GM23338 (cell line): ENCODE results near the gene NFATC3. TPM values are rescaled to one million over a fixed set of nuclear protein-coding genes. Genes with fewer than 3 reads are reported as not detected.

ENCODE experiments used
- ATAC-seq: fragments of 200-7000 bp; cut with Tn5 transposase; 3 replicates; pipeline ENCODE4 v1.9.1; 2020
- DNase-seq: peaks from one replicate; pipeline ENCODE4 v3.0.0-alpha.2; 2015; ENCODE audit warnings: low spot score
- H2AFZ ChIP-seq: fragments of 200-600 bp; sonication (generic); 2 replicates; pipeline ENCODE4 v1.8.0; 2016; ENCODE audit warnings: antibody characterized with exemption, mild to moderate bottlenecking, moderate library complexity
- H3F3A ChIP-seq: fragments of 200-600 bp; sonication (generic); replicated peaks from 2 replicates; pipeline ENCODE4 v1.8.0; 2017; ENCODE audit warnings: antibody characterized with exemption, mixed run types, low read depth
- H3K27ac ChIP-seq: fragments of 200-600 bp; sonication (generic); 2 replicates; pipeline ENCODE4 v1.6.1; 2016; ENCODE audit warnings: low read depth
- H3K27me3 ChIP-seq: fragments of 200-600 bp; sonication (generic); 2 replicates; pipeline ENCODE4 v1.8.0; 2016; ENCODE audit warnings: mild to moderate bottlenecking, mixed run types, moderate library complexity; ENCODE audit not compliant: insufficient read depth
- H3K36me3 ChIP-seq: fragments of 200-600 bp; sonication (generic); 2 replicates; pipeline ENCODE4 v1.8.0; 2016; ENCODE audit warnings: mild to moderate bottlenecking; ENCODE audit not compliant: insufficient read depth
- H3K4me1 ChIP-seq: fragments of 200-600 bp; sonication (generic); 2 replicates; pipeline ENCODE4 v1.8.0; 2016; ENCODE audit warnings: mild to moderate bottlenecking, moderate library complexity; ENCODE audit not compliant: insufficient read depth
- H3K4me2 ChIP-seq: fragments of 200-600 bp; sonication (generic); 2 replicates; pipeline ENCODE4 v1.7.1; 2017; ENCODE audit warnings: mixed run types
- H3K4me3 ChIP-seq: fragments of 200-600 bp; sonication (generic); 2 replicates; pipeline ENCODE4 v1.6.1; 2016; ENCODE audit warnings: mixed run types
- H3K79me2 ChIP-seq: fragments of 200-600 bp; sonication (generic); replicated peaks from 2 replicates; pipeline ENCODE4 v1.8.0; 2017; ENCODE audit warnings: mild to moderate bottlenecking; ENCODE audit not compliant: insufficient read depth
- H3K9me2 ChIP-seq: fragments of 200-600 bp; sonication (generic); 2 replicates; pipeline ENCODE4 v1.8.0; 2017; ENCODE audit not compliant: insufficient read depth
- H4K20me1 ChIP-seq: fragments of 200-600 bp; sonication (generic); replicated peaks from 2 replicates; pipeline ENCODE4 v1.8.0; 2017; ENCODE audit warnings: mild to moderate bottlenecking; ENCODE audit not compliant: insufficient read depth
- H3K27ac Mint-ChIP-seq: 2 replicates; pipeline ENCODE4 v1.8.0; 2020; ENCODE audit warnings: inconsistent platforms, mild to moderate bottlenecking, moderate library complexity, mixed read lengths
- H3K27me3 Mint-ChIP-seq: 3 replicates; pipeline ENCODE4 v1.8.0; 2022; ENCODE audit warnings: low read depth, mild to moderate bottlenecking, moderate library complexity, mixed read lengths, inconsistent platforms; ENCODE audit not compliant: insufficient read depth, poor library complexity
- H3K36me3 Mint-ChIP-seq: 3 replicates; pipeline ENCODE4 v1.8.0; 2021; ENCODE audit warnings: low read depth, mild to moderate bottlenecking, inconsistent platforms, moderate library complexity, mixed read lengths
- H3K4me1 Mint-ChIP-seq: 3 replicates; pipeline ENCODE4 v1.8.0; 2020; ENCODE audit warnings: mild to moderate bottlenecking, inconsistent platforms, mixed read lengths
- H3K4me3 Mint-ChIP-seq: 3 replicates; pipeline ENCODE4 v1.8.0; 2021; ENCODE audit warnings: moderate library complexity, mild to moderate bottlenecking, inconsistent platforms, mixed read lengths
- H3K9me3 Mint-ChIP-seq: 3 replicates; pipeline ENCODE4 v1.8.0; 2020; ENCODE audit warnings: moderate library complexity, mild to moderate bottlenecking, inconsistent platforms, mixed read lengths
- CREB1 ChIP-seq: fragments of 250-450 bp; sonication (Bioruptor Pico); IDR thresholded peaks from 2 replicates; pipeline ENCODE4 v1.5.0; 2020; ENCODE audit warnings: low read depth, mild to moderate bottlenecking, moderate library complexity
- ETS1 ChIP-seq: IDR thresholded peaks from 2 replicates; pipeline ENCODE4 v1.6.1; 2016; ENCODE audit warnings: antibody characterized with exemption
- EZH2 ChIP-seq: fragments of 200-600 bp; sonication (generic); IDR thresholded peaks from one replicate; pipeline ENCODE4 v1.8.0; 2017; ENCODE audit warnings: antibody characterized with exemption, mild to moderate bottlenecking, low read depth; ENCODE audit not compliant: unreplicated experiment
- EZH2phosphoT487 ChIP-seq: fragments of 200-600 bp; sonication (generic); IDR thresholded peaks from one replicate; pipeline ENCODE4 v1.8.1; 2018; ENCODE audit warnings: antibody characterized with exemption; ENCODE audit not compliant: unreplicated experiment
- JUNB ChIP-seq: IDR thresholded peaks from one replicate; pipeline ENCODE4 v1.6.1; 2016; ENCODE audit warnings: antibody characterized with exemption; ENCODE audit not compliant: unreplicated experiment
- NANOG ChIP-seq: IDR thresholded peaks from 2 replicates; pipeline ENCODE4 v1.6.1; 2016; ENCODE audit warnings: antibody characterized with exemption, borderline replicate concordance
- POLR2AphosphoS5 ChIP-seq: IDR thresholded peaks from 2 replicates; pipeline ENCODE4 v1.6.1; 2016; ENCODE audit warnings: antibody characterized with exemption, low read depth
- REST ChIP-seq: IDR thresholded peaks from one replicate; pipeline ENCODE4 v1.6.1; 2018; ENCODE audit warnings: antibody characterized with exemption; ENCODE audit not compliant: unreplicated experiment
- STAT1 ChIP-seq: IDR thresholded peaks from one replicate; pipeline ENCODE4 v1.6.1; 2016; ENCODE audit warnings: antibody characterized with exemption; ENCODE audit not compliant: unreplicated experiment
- ZNF114 ChIP-seq: fragments of 250-450 bp; sonication (Bioruptor Pico); IDR thresholded peaks from 2 replicates; pipeline ENCODE4 v1.5.0; 2020; ENCODE audit warnings: mild to moderate bottlenecking, moderate library complexity
- ZNF331 ChIP-seq: fragments of 250-450 bp; sonication (Bioruptor Pico); IDR thresholded peaks from 2 replicates; pipeline ENCODE4 v1.5.0; 2020; ENCODE audit warnings: low read depth, mild to moderate bottlenecking, moderate library complexity
- polyA plus RNA-seq: library from polyadenylated mRNA; unstranded; fragments of >200 nt; fragmentation: Nextera tagmentation; extraction: Ambion mirVana; gene quantifications from 2 replicates; pipeline ENCODE4 v1.2.1, GENCODE V29; 2016
- total RNA-seq: library from RNA; depleted of rRNA; stranded (reverse); fragments of >200 nt; shearing (Covaris generic); gene quantifications from 2 replicates; pipeline ENCODE4 v1.2.3, GENCODE V29; 2014
- TF ChIP-seq, protein P1 (sequence below), 2 experiments: fragments of 200-600 bp in 1 of 2; sonication (generic) in 1 of 2; conservative IDR thresholded peaks; 2 replicates each; pipeline versions ENCODE4 v1.5.1 to v1.6.1; 2016 to 2017; ENCODE audit warnings: antibody characterized with exemption in 2 of 2, low read depth in 2 of 2, mild to moderate bottlenecking in 2 of 2, moderate library complexity in 1 of 2
- TF ChIP-seq, protein P2 (sequence below): fragments of 250-450 bp; sonication (Bioruptor Pico); IDR thresholded peaks from 2 replicates; pipeline ENCODE4 v1.5.0; 2020; ENCODE audit warnings: mild to moderate bottlenecking, moderate library complexity

The NFATC3 gene
- total and polyA plus RNA-seq, 2 experiments from 2014 or later, result 9.2 to 40.9 TPM

GRCh38 chr16:68071518-68071901, 13.7 kb upstream of the NFATC3 start:
- no peak overlapping the region for H3K4me3 ChIP-seq
- H3K4me1 ChIP-seq, result no peaks in the 10 kb centered on the region
- no peaks in the 10 kb centered on the region for H3K9me2 ChIP-seq
- ATAC-seq, result no peak
- H3K27ac ChIP-seq, result no peak overlapping the region
- no peak overlapping the region for H3K4me3 Mint-ChIP-seq
- no peaks in the 10 kb centered on the region for H3F3A ChIP-seq
- H3K9me3 Mint-ChIP-seq, result no peaks in the 10 kb centered on the region
- no peaks in the 10 kb centered on the region for H3K4me1 Mint-ChIP-seq
- H3K27me3 Mint-ChIP-seq, result peaks cover 7% of the 10 kb centered on the region
- no peak for DNase-seq
- no peak overlapping the region for H3K4me2 ChIP-seq
- H3K36me3 ChIP-seq, result no peaks in the 10 kb centered on the region
- H3K36me3 Mint-ChIP-seq, result peaks cover 38% of the 10 kb centered on the region
- TF ChIP-seq ZNF114 (no peak), POLR2AphosphoS5 (no peak), JUNB (no peak), ETS1 (no peak), CREB1 (CRISPR knock-in tag) (no peak), NANOG (no peak), STAT1 (no peak), REST (no peak), EZH2phosphoT487 (no peak), EZH2 (no peak), ZNF331 (CRISPR knock-in tag) (no peak)
- TF ChIP-seq, protein P1, sequence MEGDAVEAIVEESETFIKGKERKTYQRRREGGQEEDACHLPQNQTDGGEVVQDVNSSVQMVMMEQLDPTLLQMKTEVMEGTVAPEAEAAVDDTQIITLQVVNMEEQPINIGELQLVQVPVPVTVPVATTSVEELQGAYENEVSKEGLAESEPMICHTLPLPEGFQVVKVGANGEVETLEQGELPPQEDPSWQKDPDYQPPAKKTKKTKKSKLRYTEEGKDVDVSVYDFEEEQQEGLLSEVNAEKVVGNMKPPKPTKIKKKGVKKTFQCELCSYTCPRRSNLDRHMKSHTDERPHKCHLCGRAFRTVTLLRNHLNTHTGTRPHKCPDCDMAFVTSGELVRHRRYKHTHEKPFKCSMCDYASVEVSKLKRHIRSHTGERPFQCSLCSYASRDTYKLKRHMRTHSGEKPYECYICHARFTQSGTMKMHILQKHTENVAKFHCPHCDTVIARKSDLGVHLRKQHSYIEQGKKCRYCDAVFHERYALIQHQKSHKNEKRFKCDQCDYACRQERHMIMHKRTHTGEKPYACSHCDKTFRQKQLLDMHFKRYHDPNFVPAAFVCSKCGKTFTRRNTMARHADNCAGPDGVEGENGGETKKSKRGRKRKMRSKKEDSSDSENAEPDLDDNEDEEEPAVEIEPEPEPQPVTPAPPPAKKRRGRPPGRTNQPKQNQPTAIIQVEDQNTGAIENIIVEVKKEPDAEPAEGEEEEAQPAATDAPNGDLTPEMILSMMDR (conservative IDR thresholded peaks at IDR 0.05; ENCODE audit: low read depth in 2 of 2), result no peak
- TF ChIP-seq, protein P2, sequence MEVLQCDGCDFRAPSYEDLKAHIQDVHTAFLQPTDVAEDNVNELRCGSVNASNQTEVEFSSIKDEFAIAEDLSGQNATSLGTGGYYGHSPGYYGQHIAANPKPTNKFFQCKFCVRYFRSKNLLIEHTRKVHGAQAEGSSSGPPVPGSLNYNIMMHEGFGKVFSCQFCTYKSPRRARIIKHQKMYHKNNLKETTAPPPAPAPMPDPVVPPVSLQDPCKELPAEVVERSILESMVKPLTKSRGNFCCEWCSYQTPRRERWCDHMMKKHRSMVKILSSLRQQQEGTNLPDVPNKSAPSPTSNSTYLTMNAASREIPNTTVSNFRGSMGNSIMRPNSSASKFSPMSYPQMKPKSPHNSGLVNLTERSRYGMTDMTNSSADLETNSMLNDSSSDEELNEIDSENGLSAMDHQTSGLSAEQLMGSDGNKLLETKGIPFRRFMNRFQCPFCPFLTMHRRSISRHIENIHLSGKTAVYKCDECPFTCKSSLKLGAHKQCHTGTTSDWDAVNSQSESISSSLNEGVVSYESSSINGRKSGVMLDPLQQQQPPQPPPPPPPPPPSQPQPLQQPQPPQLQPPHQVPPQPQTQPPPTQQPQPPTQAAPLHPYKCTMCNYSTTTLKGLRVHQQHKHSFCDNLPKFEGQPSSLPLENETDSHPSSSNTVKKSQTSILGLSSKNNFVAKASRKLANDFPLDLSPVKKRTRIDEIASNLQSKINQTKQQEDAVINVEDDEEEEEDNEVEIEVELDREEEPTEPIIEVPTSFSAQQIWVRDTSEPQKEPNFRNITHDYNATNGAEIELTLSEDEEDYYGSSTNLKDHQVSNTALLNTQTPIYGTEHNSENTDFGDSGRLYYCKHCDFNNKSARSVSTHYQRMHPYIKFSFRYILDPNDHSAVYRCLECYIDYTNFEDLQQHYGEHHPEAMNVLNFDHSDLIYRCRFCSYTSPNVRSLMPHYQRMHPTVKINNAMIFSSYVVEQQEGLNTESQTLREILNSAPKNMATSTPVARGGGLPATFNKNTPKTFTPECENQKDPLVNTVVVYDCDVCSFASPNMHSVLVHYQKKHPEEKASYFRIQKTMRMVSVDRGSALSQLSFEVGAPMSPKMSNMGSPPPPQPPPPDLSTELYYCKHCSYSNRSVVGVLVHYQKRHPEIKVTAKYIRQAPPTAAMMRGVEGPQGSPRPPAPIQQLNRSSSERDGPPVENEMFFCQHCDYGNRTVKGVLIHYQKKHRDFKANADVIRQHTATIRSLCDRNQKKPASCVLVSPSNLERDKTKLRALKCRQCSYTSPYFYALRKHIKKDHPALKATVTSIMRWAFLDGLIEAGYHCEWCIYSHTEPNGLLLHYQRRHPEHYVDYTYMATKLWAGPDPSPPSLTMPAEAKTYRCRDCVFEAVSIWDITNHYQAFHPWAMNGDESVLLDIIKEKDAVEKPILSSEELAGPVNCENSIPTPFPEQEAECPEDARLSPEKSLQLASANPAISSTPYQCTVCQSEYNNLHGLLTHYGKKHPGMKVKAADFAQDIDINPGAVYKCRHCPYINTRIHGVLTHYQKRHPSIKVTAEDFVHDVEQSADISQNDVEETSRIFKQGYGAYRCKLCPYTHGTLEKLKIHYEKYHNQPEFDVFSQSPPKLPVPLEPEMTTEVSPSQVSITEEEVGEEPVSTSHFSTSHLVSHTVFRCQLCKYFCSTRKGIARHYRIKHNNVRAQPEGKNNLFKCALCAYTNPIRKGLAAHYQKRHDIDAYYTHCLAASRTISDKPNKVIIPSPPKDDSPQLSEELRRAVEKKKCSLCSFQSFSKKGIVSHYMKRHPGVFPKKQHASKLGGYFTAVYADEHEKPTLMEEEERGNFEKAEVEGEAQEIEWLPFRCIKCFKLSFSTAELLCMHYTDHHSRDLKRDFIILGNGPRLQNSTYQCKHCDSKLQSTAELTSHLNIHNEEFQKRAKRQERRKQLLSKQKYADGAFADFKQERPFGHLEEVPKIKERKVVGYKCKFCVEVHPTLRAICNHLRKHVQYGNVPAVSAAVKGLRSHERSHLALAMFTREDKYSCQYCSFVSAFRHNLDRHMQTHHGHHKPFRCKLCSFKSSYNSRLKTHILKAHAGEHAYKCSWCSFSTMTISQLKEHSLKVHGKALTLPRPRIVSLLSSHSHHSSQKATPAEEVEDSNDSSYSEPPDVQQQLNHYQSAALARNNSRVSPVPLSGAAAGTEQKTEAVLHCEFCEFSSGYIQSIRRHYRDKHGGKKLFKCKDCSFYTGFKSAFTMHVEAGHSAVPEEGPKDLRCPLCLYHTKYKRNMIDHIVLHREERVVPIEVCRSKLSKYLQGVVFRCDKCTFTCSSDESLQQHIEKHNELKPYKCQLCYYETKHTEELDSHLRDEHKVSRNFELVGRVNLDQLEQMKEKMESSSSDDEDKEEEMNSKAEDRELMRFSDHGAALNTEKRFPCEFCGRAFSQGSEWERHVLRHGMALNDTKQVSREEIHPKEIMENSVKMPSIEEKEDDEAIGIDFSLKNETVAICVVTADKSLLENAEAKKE (CRISPR knock-in tag), result no peak
- H3K27ac Mint-ChIP-seq, result no peak overlapping the region
- no peak overlapping the region for H2AFZ ChIP-seq
- no peaks in the 10 kb centered on the region for H3K79me2 ChIP-seq
- H4K20me1 ChIP-seq, result no peaks in the 10 kb centered on the region; the same call in none of the 2 replicates
- H3K27me3 ChIP-seq, result no peaks in the 10 kb centered on the region
